Right atrium auricular region (tissue), 2 donors: ENCODE data around the gene IMP3. TPM values are rescaled to one million over a fixed set of nuclear protein-coding genes. Genes with fewer than 3 reads are reported as not detected.

ENCODE experiments used
- DNase-seq: peaks from one replicate; pipeline ENCODE4 v3.0.0-alpha.2; 2019; ENCODE audit warnings: low spot score
- H3K27ac ChIP-seq, 2 donors: fragments of 200-600 bp; sonication (generic); 1 replicate in 1 of 2; 2 replicates in 1 of 2; pipeline ENCODE4 v1.5.1; 2016 to 2019
- H3K27me3 ChIP-seq, 2 donors: fragments of 200-600 bp; sonication (generic); one replicate each; pipeline versions ENCODE4 v1.5.1 to v1.6.0; 2017 to 2019
- H3K36me3 ChIP-seq: fragments of 200-600 bp; sonication (generic); one replicate; pipeline ENCODE4 v1.5.1; 2016
- H3K4me1 ChIP-seq, 2 donors: fragments of 200-600 bp; sonication (generic); one replicate each; pipeline versions ENCODE4 v1.5.1 to v1.6.0; 2017 to 2019
- H3K4me3 ChIP-seq, 2 donors: fragments of 200-600 bp; sonication (generic); 1 replicate in 1 of 2; 2 replicates in 1 of 2; pipeline ENCODE4 v1.5.1; 2017 to 2019; ENCODE audit warnings: mild to moderate bottlenecking in 1 of 2, moderate library complexity in 1 of 2
- H3K9me3 ChIP-seq, 2 donors: fragments of 200-600 bp; sonication (generic); one replicate each; pipeline ENCODE4 v1.5.1; 2019
- CTCF ChIP-seq, 2 donors: fragments of 200-600 bp; sonication (generic); IDR thresholded peaks; one replicate each; pipeline ENCODE4 v1.5.1; 2019; ENCODE audit warnings: antibody characterized with exemption in 2 of 2
- total RNA-seq, 2 donors: library from RNA; depleted of rRNA; stranded (reverse); fragments of >200 nt; gene quantifications; one replicate each; pipeline ENCODE4 v1.1.0, GENCODE V29; 2016

Gene IMP3
- total RNA-seq, 2 donors from 2014 or later, result 71.2 to 119 TPM

- Histone ChIP-seq H3K27me3 (no peaks in the 10 kb centered on the region), H3K4me1 (peaks cover 0 to 9% of the 10 kb centered on the region in 2 donors), H3K9me3 (no peaks in the 10 kb centered on the region), H3K27ac (no peak overlapping the region), H3K4me3 (no peak overlapping the region), H3K36me3 (peaks cover 47% of the 10 kb centered on the region)
- no peak for TF ChIP-seq CTCF (IDR thresholded peaks at IDR 0.05)
- no peak for DNase-seq
Observed at GRCh38 chr15:75598361-75598760, 41.7 kb downstream of the IMP3 start.

GRCh38 chr15:75597667-75598341 is 42.2 kb downstream of the IMP3 start:
- H3K4me3 ChIP-seq, result no peak overlapping the region

GRCh38 chr15:75596703-75597345 is 43.2 kb downstream of the IMP3 start:
- DNase-seq, result no peak
- Histone ChIP-seq H3K36me3 (peaks cover 47% of the 10 kb centered on the region), H3K27me3 (no peaks in the 10 kb centered on the region), H3K27ac (no peak overlapping the region), H3K4me3 (no peak overlapping the region), H3K9me3 (no peaks in the 10 kb centered on the region), H3K4me1 (peaks cover 0 to 9% of the 10 kb centered on the region in 2 donors)
- no peak for TF ChIP-seq CTCF (IDR thresholded peaks at IDR 0.05)

More at GRCh38 chr15:75597667-75598341, 42.2 kb downstream of the IMP3 start:
- no peak for DNase-seq
- peaks cover 0 to 9% of the 10 kb centered on the region in 2 donors for H3K4me1 ChIP-seq
- TF ChIP-seq CTCF (IDR thresholded peaks at IDR 0.05), result peak in 1 of 2 donors; percentile 46
- H3K27me3 ChIP-seq, result no peaks in the 10 kb centered on the region
- peaks cover 47% of the 10 kb centered on the region for H3K36me3 ChIP-seq
- H3K27ac ChIP-seq, result no peak overlapping the region
- H3K9me3 ChIP-seq, result no peaks in the 10 kb centered on the region

- Histone ChIP-seq H3K36me3 (peaks cover 27% of the 10 kb centered on the region), H3K4me3 (no peak overlapping the region), H3K4me1 (peaks cover 0 to 9% of the 10 kb centered on the region in 2 donors), H3K27me3 (no peaks in the 10 kb centered on the region), H3K9me3 (no peaks in the 10 kb centered on the region), H3K27ac (no peak overlapping the region)
- DNase-seq, result no peak
- no peak for TF ChIP-seq CTCF (IDR thresholded peaks at IDR 0.05)
Observed at GRCh38 chr15:75594276-75594675, 45.7 kb downstream of the IMP3 start.

- Histone ChIP-seq H3K9me3 (no peaks in the 10 kb centered on the region), H3K4me1 (no peaks in the 10 kb centered on the region), H3K27ac (no peak overlapping the region), H3K27me3 (no peaks in the 10 kb centered on the region), H3K4me3 (no peak overlapping the region), H3K36me3 (peaks cover 9% of the 10 kb centered on the region)
- DNase-seq, result no peak
- no peak for TF ChIP-seq CTCF (IDR thresholded peaks at IDR 0.05)
Observed at GRCh38 chr15:75591655-75592364, 48.2 kb downstream of the IMP3 start.
